Ishikawa (cell line): ENCODE measurements around the gene GDPD4.

Source experiments
- CREB1 ChIP-seq: IDR thresholded peaks from 2 replicates; pipeline ENCODE4 v1.6.1; 2012; ENCODE audit warnings: low read depth
- EP300 ChIP-seq: IDR thresholded peaks from 2 replicates; pipeline ENCODE4 v1.6.1; 2012; ENCODE audit warnings: borderline replicate concordance
- FOXM1 ChIP-seq: IDR thresholded peaks from 2 replicates; pipeline ENCODE4 v1.6.1; 2012; ENCODE audit warnings: low read depth, borderline replicate concordance
- TF ChIP-seq, protein P1 (sequence below): IDR thresholded peaks from 2 replicates; pipeline ENCODE4 v1.6.1; 2012
- TF ChIP-seq, protein P2 (sequence below): IDR thresholded peaks from 2 replicates; pipeline ENCODE4 v1.6.1; 2012; ENCODE audit warnings: low read depth, mild to moderate bottlenecking

DNA sequence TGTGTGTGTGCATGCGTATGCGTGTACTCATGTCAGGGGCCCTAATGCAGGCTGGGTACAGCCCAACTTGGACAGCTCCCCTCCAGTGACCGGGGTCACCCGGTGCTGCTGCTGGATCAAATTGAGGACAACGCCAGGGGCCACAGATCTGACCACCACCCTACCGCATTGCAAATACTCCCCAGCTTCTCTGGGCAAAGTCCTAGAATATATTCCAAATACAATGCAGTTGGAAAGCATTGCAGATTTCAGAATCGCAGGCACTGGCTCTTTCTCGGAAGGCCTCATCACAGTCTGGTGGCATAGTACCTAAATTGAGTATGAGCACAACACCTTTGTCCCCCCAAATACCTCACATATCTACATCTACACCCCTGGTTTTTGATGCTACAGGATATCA lies 130.2 kb downstream of the GDPD4 start:
- TF ChIP-seq FOXM1 (no peak), CREB1 (no peak), EP300 (no peak)
- TF ChIP-seq, protein P1, sequence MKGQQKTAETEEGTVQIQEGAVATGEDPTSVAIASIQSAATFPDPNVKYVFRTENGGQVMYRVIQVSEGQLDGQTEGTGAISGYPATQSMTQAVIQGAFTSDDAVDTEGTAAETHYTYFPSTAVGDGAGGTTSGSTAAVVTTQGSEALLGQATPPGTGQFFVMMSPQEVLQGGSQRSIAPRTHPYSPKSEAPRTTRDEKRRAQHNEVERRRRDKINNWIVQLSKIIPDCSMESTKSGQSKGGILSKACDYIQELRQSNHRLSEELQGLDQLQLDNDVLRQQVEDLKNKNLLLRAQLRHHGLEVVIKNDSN = no peak
- TF ChIP-seq, protein P2, sequence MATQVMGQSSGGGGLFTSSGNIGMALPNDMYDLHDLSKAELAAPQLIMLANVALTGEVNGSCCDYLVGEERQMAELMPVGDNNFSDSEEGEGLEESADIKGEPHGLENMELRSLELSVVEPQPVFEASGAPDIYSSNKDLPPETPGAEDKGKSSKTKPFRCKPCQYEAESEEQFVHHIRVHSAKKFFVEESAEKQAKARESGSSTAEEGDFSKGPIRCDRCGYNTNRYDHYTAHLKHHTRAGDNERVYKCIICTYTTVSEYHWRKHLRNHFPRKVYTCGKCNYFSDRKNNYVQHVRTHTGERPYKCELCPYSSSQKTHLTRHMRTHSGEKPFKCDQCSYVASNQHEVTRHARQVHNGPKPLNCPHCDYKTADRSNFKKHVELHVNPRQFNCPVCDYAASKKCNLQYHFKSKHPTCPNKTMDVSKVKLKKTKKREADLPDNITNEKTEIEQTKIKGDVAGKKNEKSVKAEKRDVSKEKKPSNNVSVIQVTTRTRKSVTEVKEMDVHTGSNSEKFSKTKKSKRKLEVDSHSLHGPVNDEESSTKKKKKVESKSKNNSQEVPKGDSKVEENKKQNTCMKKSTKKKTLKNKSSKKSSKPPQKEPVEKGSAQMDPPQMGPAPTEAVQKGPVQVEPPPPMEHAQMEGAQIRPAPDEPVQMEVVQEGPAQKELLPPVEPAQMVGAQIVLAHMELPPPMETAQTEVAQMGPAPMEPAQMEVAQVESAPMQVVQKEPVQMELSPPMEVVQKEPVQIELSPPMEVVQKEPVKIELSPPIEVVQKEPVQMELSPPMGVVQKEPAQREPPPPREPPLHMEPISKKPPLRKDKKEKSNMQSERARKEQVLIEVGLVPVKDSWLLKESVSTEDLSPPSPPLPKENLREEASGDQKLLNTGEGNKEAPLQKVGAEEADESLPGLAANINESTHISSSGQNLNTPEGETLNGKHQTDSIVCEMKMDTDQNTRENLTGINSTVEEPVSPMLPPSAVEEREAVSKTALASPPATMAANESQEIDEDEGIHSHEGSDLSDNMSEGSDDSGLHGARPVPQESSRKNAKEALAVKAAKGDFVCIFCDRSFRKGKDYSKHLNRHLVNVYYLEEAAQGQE = no peak
